Endothelial cell of umbilical vein (primary cell): Measurements from ENCODE around the gene MRPL38. TPM values are rescaled to one million over a fixed set of nuclear protein-coding genes. Genes with fewer than 3 reads are reported as not detected.

Experiments
- BruUV-seq: library from RNA; stranded (reverse); fragments of 400-500 nt; replicated peaks from 2 replicates; lab custom pipeline; 2021; lab: Mats Ljungman, UMichigan
- CTCF ChIA-PET: fragments of 300-600, 350-600 bp; sonication (Branson Sonifier 250); formaldehyde crosslinking; loops from one replicate; lab custom pipeline; 2021; ENCODE audit warnings: antibody characterized with exemption, inconsistent platforms; lab: Charles Lee
- POLR2A ChIA-PET: fragments of 300-600, 350-600 bp; sonication (Branson Sonifier 250); formaldehyde crosslinking; loops from one replicate; lab custom pipeline; 2021; ENCODE audit warnings: antibody characterized with exemption, inconsistent platforms; lab: Charles Lee
- DNase-seq: peaks from one replicate; pipeline ENCODE4 v3.0.0-alpha.2; 2011; ENCODE audit warnings: low read depth, low spot score
- FAIRE-seq: peaks from 2 replicates; lab custom pipeline; 2011; peaks lifted over from hg19 to GRCh38; lab: Jason Lieb, UNC
- H2AFZ ChIP-seq: 2 replicates; pipeline ENCODE4 v1.6.0; 2012; ENCODE audit warnings: low read depth, low read length, control low read depth, inconsistent platforms
- H3K27ac ChIP-seq: 2 replicates; pipeline ENCODE4 v1.5.1; 2011; ENCODE audit warnings: low read depth, mild to moderate bottlenecking, control low read depth, low read length, moderate library complexity; ENCODE audit not compliant: insufficient read depth
- H3K27me3 ChIP-seq, 2 experiments: 2 replicates each; pipeline versions ENCODE4 v1.6.0 to v1.6.1; 2011; ENCODE audit warnings: low read length in 2 of 2, mixed read lengths in 1 of 2; ENCODE audit not compliant: control insufficient read depth in 2 of 2, insufficient read depth in 2 of 2
- H3K36me3 ChIP-seq, 2 experiments: 2 replicates in 1 of 2; 3 replicates in 1 of 2; pipeline ENCODE4 v1.5.1; 2011; ENCODE audit warnings: low read length in 2 of 2, mild to moderate bottlenecking in 1 of 2, moderate library complexity in 1 of 2; ENCODE audit not compliant: control insufficient read depth in 2 of 2, insufficient read depth in 2 of 2; ENCODE audit errors: extremely low read depth in 1 of 2
- H3K4me1 ChIP-seq: 3 replicates; pipeline ENCODE4 v1.5.1; 2011; ENCODE audit warnings: mild to moderate bottlenecking, low read length; ENCODE audit not compliant: control insufficient read depth, insufficient read depth; ENCODE audit errors: extremely low read depth
- H3K4me2 ChIP-seq: 2 replicates; pipeline ENCODE4 v1.6.1; 2011; ENCODE audit warnings: low read length, control low read depth, mixed read lengths; ENCODE audit not compliant: insufficient read depth
- H3K4me3 ChIP-seq, 3 experiments: fragments of 200-600 bp in 1 of 3; sonication (generic), shearing (Covaris generic) in 1 of 3; replicated peaks in 1 of 3; 2 replicates each; pipeline ENCODE4 v1.5.1; 2011 to 2016; ENCODE audit warnings: control low read depth in 3 of 3, low read length in 3 of 3, mild to moderate bottlenecking in 2 of 3, inconsistent platforms in 1 of 3, low read depth in 1 of 3, moderate library complexity in 1 of 3; ENCODE audit not compliant: insufficient read depth in 1 of 3
- H3K79me2 ChIP-seq: 2 replicates; pipeline ENCODE4 v1.6.0; 2012; ENCODE audit warnings: low read length, inconsistent platforms; ENCODE audit not compliant: control insufficient read depth, insufficient read depth
- H3K9ac ChIP-seq: replicated peaks from 2 replicates; pipeline ENCODE3; 2011; ENCODE audit warnings: low read length, control low read depth; ENCODE audit not compliant: insufficient read depth; ENCODE audit errors: extremely low read depth
- H3K9me1 ChIP-seq: replicated peaks from 3 replicates; pipeline ENCODE4 v1.6.0; 2011; ENCODE audit warnings: mild to moderate bottlenecking, low read length; ENCODE audit not compliant: control insufficient read depth, insufficient read depth; ENCODE audit errors: extremely low read depth
- H3K9me3 ChIP-seq: replicated peaks from 2 replicates; pipeline ENCODE4 v1.5.1; 2012; ENCODE audit warnings: low read length, inconsistent platforms; ENCODE audit not compliant: control insufficient read depth, insufficient read depth
- H4K20me1 ChIP-seq: replicated peaks from 2 replicates; pipeline ENCODE3; 2011; ENCODE audit warnings: mild to moderate bottlenecking, low read length; ENCODE audit not compliant: control insufficient read depth, insufficient read depth; ENCODE audit errors: extremely low read depth
- EZH2 ChIP-seq: IDR thresholded peaks from 2 replicates; pipeline ENCODE4 v1.6.1; 2012; ENCODE audit warnings: borderline replicate concordance, low read depth, mild to moderate bottlenecking, moderate library complexity, low read length, inconsistent platforms; ENCODE audit not compliant: severe bottlenecking
- FOS ChIP-seq: IDR thresholded peaks from 2 replicates; pipeline ENCODE4 v1.6.1; 2011; ENCODE audit warnings: mild to moderate bottlenecking, low read length, moderate library complexity, borderline replicate concordance; ENCODE audit not compliant: insufficient read depth
- GATA2 ChIP-seq: IDR thresholded peaks from 2 replicates; pipeline ENCODE4 v1.7.0; 2011; ENCODE audit warnings: low read depth, mild to moderate bottlenecking, moderate library complexity, mixed read lengths, low read length; ENCODE audit not compliant: insufficient read length, insufficient read depth
- JUN ChIP-seq: IDR thresholded peaks from 2 replicates; pipeline ENCODE4 v1.6.1; 2011; ENCODE audit warnings: borderline replicate concordance, low read depth; ENCODE audit not compliant: insufficient read length, insufficient read depth
- MYC ChIP-seq: IDR thresholded peaks from one replicate; pipeline ENCODE4 v1.6.1; 2011; ENCODE audit warnings: mild to moderate bottlenecking, low read depth, low read length
- POLR2A ChIP-seq: IDR thresholded peaks from 2 replicates; pipeline ENCODE4 v1.6.1; 2012; ENCODE audit warnings: low read depth, mild to moderate bottlenecking, control low read depth, low read length
- POLR2AphosphoS5 ChIP-seq: IDR thresholded peaks from 2 replicates; pipeline ENCODE4 v1.6.1; 2012; ENCODE audit warnings: low read depth, mild to moderate bottlenecking, control low read depth, low read length, moderate library complexity; ENCODE audit not compliant: insufficient read depth
- dilution Hi-C: fragments of 300-500 bp; cut with MboI; formaldehyde crosslinking; loops from one replicate; pipeline ENCODE4 v1.15.0; 2019; ENCODE audit warnings: low sequenced_read_pairs; ENCODE audit not compliant: extremely low pct_ligation_motif_present
- intact Hi-C: fragments of 100-400 bp; cut with micrococcal nuclease; formaldehyde crosslinking; loops from one replicate; pipeline ENCODE4 v1.10.0; 2022
- polyA plus RNA-seq, 4 experiments: library from polyadenylated mRNA; depleted of rRNA in 3 of 4; stranded (reverse) in 3 of 4; unstranded in 1 of 4; fragments of >200 nt; gene quantifications; 2 replicates each; pipeline versions ENCODE4 v1.2.1 to v1.2.3, GENCODE V29; 2011 to 2012; ENCODE audit warnings: missing spikeins in 1 of 4
- total RNA-seq: library from RNA; stranded (reverse); gene quantifications from 2 replicates; pipeline ENCODE4 v1.2.3, GENCODE V29; 2021
- TF ChIP-seq, protein P1 (sequence below): IDR thresholded peaks from 2 replicates; pipeline ENCODE4 v1.6.1; 2011; ENCODE audit not compliant: insufficient read depth, insufficient read length
- TF ChIP-seq, protein P2 (sequence below), 2 donors: IDR thresholded peaks; 1 replicate in 1 of 2; 2 replicates in 1 of 2; pipeline ENCODE4 v1.5.1; 2011; ENCODE audit warnings: low read length in 2 of 2, mild to moderate bottlenecking in 2 of 2, moderate library complexity in 2 of 2, control low read depth in 1 of 2, inconsistent platforms in 1 of 2, low read depth in 1 of 2; ENCODE audit not compliant: insufficient read depth in 1 of 2; ENCODE audit errors: extremely low read depth in 1 of 2

MRPL38 gene
- total and polyA plus RNA-seq, 2 donors (not counting 3 experiments of a cell fraction or from before 2014, with no cell fraction given), result 82.7 to 93.8 TPM

DNA sequence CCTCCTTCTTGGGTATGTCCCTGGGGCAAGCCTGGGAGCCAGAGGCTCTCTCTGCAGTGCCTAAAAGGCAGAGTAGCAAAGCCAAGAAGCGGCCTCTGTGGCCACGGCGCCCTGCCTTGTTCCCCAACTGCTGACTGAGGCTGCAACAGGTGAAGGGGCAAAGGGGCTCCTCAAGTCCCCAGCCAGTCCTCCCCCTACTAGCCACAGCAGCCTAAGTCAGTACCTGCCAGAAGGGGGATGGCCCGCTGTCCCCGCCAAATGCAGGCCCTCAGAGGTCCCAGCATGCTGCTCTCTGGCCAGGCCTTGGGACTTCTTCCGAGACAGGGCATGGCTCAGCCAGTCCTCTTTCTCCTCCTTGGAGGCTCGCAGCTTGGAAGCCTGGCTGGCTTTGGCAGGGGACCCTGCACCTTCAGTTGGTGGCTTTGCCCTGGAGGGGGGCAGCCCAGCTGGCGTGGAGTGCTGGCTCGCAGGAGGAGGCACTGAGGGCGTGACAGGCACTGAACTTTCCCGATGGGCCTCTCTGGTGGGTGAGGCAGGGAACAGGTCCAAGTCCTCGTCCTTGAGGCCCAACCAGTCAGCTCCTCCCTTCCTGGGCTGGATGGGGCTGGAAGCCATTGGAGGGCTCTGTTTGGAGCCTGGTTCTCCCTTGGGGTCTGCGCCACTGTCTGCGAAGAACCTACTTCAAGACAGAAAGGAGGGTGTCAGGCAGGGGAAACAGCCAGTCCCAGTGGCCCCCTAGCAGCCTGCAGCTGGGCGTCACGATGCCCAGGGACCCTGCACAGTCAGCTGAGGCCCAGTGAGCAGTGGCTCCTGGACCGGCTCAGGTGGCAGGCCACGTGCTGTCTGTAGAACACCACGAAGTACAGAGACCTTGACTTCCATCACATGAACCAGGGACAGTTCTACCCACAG, 18.5 kb upstream of the MRPL38 start:
- H3K79me2 ChIP-seq, result no peaks in the 10 kb centered on the region
- H2AFZ ChIP-seq, result no peak overlapping the region
- no peaks in the 10 kb centered on the region for H3K36me3 ChIP-seq
- intact Hi-C loops, result no loop called here
- no peak overlapping the region for H3K9ac ChIP-seq
- CTCF ChIA-PET, result no interaction called here
- dilution Hi-C loops, result no loop called here
- no peaks in the 10 kb centered on the region for H4K20me1 ChIP-seq
- no peak for TF ChIP-seq POLR2A
- no peak for TF ChIP-seq MYC
- no peak for TF ChIP-seq GATA2
- TF ChIP-seq, protein P1, sequence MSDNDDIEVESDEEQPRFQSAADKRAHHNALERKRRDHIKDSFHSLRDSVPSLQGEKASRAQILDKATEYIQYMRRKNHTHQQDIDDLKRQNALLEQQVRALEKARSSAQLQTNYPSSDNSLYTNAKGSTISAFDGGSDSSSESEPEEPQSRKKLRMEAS, result no peak
- TF ChIP-seq POLR2AphosphoS5, result no peak
- no peak for TF ChIP-seq JUN
- TF ChIP-seq FOS, result no peak
- no peak for TF ChIP-seq EZH2
- TF ChIP-seq, protein P2, sequence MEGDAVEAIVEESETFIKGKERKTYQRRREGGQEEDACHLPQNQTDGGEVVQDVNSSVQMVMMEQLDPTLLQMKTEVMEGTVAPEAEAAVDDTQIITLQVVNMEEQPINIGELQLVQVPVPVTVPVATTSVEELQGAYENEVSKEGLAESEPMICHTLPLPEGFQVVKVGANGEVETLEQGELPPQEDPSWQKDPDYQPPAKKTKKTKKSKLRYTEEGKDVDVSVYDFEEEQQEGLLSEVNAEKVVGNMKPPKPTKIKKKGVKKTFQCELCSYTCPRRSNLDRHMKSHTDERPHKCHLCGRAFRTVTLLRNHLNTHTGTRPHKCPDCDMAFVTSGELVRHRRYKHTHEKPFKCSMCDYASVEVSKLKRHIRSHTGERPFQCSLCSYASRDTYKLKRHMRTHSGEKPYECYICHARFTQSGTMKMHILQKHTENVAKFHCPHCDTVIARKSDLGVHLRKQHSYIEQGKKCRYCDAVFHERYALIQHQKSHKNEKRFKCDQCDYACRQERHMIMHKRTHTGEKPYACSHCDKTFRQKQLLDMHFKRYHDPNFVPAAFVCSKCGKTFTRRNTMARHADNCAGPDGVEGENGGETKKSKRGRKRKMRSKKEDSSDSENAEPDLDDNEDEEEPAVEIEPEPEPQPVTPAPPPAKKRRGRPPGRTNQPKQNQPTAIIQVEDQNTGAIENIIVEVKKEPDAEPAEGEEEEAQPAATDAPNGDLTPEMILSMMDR (IDR thresholded peaks at IDR 0.05; ENCODE audit: extremely low read depth in 1 of 2, insufficient read depth in 1 of 2, low read depth in 1 of 2, low read length in 2 of 2), result no peak
- H3K9me1 ChIP-seq, result no peaks in the 10 kb centered on the region
- H3K27ac ChIP-seq, result no peak overlapping the region
- no peaks in the 10 kb centered on the region for H3K9me3 ChIP-seq
- H3K4me1 ChIP-seq, result no peaks in the 10 kb centered on the region
- no peak overlapping the region for H3K4me3 ChIP-seq
- FAIRE-seq, result no peak
- H3K27me3 ChIP-seq, result no peaks in the 10 kb centered on the region
- POLR2A ChIA-PET, result no interaction called here
- DNase-seq, result no peak
- no peak overlapping the region for H3K4me2 ChIP-seq
- no TSS peak for BruUV-seq
